ENCODE data around the gene JAK1.

DNA sequence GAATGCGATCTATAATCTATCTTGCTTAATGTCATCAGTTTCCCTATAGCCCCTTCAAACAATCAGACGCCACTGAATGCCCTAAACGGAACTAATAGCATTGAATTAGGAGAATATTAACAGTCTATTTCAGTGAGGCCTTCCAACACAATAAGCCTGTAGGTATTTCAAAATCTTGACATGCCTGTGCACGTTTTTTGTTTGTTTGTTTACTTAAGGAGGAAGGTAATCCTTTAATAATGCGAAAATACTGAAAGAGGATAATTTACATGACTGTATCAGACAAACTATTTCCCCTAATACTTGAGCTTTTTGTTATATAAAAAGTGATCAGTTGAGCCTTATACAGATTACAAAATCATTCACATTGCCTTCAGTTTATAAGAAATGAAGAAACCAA is 29.0 kb upstream of the JAK1 start:
- TF ChIP-seq CTCF (conservative IDR thresholded peaks at IDR 0.05; ENCODE audit: low read depth in 2 of 2) (no peak), EZH2 (IDR thresholded peaks at IDR 0.05; ENCODE audit: low read depth, unreplicated experiment) (no peak), ZNF114 (CRISPR knock-in tag; IDR thresholded peaks at IDR 0.05) (no peak), POLR2AphosphoS5 (IDR thresholded peaks at IDR 0.05; ENCODE audit: low read depth) (no peak), JUNB (IDR thresholded peaks at IDR 0.05; ENCODE audit: unreplicated experiment) (no peak), STAT1 (IDR thresholded peaks at IDR 0.05; ENCODE audit: unreplicated experiment) (no peak), ZNF331 (CRISPR knock-in tag; IDR thresholded peaks at IDR 0.05; ENCODE audit: low read depth) (no peak), CREB1 (CRISPR knock-in tag; IDR thresholded peaks at IDR 0.05; ENCODE audit: low read depth) (no peak), EZH2phosphoT487 (IDR thresholded peaks at IDR 0.05; ENCODE audit: unreplicated experiment) (no peak), ETS1 (IDR thresholded peaks at IDR 0.05) (no peak), NANOG (IDR thresholded peaks at IDR 0.05; ENCODE audit: borderline replicate concordance) (no peak)
- TF ChIP-seq, protein P1, sequence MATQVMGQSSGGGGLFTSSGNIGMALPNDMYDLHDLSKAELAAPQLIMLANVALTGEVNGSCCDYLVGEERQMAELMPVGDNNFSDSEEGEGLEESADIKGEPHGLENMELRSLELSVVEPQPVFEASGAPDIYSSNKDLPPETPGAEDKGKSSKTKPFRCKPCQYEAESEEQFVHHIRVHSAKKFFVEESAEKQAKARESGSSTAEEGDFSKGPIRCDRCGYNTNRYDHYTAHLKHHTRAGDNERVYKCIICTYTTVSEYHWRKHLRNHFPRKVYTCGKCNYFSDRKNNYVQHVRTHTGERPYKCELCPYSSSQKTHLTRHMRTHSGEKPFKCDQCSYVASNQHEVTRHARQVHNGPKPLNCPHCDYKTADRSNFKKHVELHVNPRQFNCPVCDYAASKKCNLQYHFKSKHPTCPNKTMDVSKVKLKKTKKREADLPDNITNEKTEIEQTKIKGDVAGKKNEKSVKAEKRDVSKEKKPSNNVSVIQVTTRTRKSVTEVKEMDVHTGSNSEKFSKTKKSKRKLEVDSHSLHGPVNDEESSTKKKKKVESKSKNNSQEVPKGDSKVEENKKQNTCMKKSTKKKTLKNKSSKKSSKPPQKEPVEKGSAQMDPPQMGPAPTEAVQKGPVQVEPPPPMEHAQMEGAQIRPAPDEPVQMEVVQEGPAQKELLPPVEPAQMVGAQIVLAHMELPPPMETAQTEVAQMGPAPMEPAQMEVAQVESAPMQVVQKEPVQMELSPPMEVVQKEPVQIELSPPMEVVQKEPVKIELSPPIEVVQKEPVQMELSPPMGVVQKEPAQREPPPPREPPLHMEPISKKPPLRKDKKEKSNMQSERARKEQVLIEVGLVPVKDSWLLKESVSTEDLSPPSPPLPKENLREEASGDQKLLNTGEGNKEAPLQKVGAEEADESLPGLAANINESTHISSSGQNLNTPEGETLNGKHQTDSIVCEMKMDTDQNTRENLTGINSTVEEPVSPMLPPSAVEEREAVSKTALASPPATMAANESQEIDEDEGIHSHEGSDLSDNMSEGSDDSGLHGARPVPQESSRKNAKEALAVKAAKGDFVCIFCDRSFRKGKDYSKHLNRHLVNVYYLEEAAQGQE (IDR thresholded peaks at IDR 0.05; ENCODE audit: unreplicated experiment): no peak

All from GM23338 (cell line).